ENCODE data around the gene TCF3. TPM values are rescaled to one million over a fixed set of nuclear protein-coding genes. Genes with fewer than 3 reads are reported as not detected.

Gene TCF3
- total and polyA plus RNA-seq, 2 donors (not counting 1 experiment from before 2014, with no cell fraction given): 39.3 to 54.7 TPM

- H4K20me1 ChIP-seq (ENCODE audit: control insufficient read depth, extremely low read depth, insufficient read depth, low read length): no peaks in the 10 kb centered on the region
- H3K9me3 ChIP-seq (ENCODE audit: control insufficient read depth, insufficient read depth, low read depth, low read length): no peaks in the 10 kb centered on the region
- no peak overlapping the region for H2AFZ ChIP-seq (ENCODE audit: low read length)
- peaks cover 45% of the 10 kb centered on the region for H3K36me3 ChIP-seq (ENCODE audit: control insufficient read depth, insufficient read depth, low read length)
- H3K4me1 ChIP-seq (ENCODE audit: control insufficient read depth, extremely low read depth, insufficient read depth, low read length): no peaks in the 10 kb centered on the region
- no peak overlapping the region for H3K4me3 ChIP-seq (replicated peaks in 1 of 4; ENCODE audit: control extremely low read depth in 1 of 4, insufficient read depth in 1 of 4, low read depth in 3 of 4, low read length in 4 of 4)
- no peak overlapping the region for H3K9ac ChIP-seq (ENCODE audit: insufficient read depth, low read length)
- no peak for TF ChIP-seq EZH2 (IDR thresholded peaks at IDR 0.05; ENCODE audit: low read length, missing control alignments)
- no peak for TF ChIP-seq CTCF (conservative IDR thresholded peaks at IDR 0.05 in 1 of 2, IDR thresholded peaks at IDR 0.05 in 1 of 2; ENCODE audit: low read depth in 1 of 2, low read length in 2 of 2)
- no peak overlapping the region for H3K4me2 ChIP-seq (ENCODE audit: extremely low read depth, insufficient read depth, low read length)
- H3K79me2 ChIP-seq (ENCODE audit: control insufficient read depth, insufficient read depth, low read length): no peaks in the 10 kb centered on the region
- H3K27ac ChIP-seq (ENCODE audit: insufficient read depth, low read length): no peak overlapping the region
- no peak for DNase-seq (ENCODE audit: low read depth in 2 of 2)
- no peaks in the 10 kb centered on the region for H3K27me3 ChIP-seq (ENCODE audit: control insufficient read depth, insufficient read depth, low read length)
Measured at GRCh38 chr19:1615156-1615765, 37.2 kb downstream of the TCF3 start.

- no peaks in the 10 kb centered on the region for H3K79me2 ChIP-seq (ENCODE audit: control insufficient read depth, insufficient read depth, low read length)
- H3K9me3 ChIP-seq (ENCODE audit: control insufficient read depth, insufficient read depth, low read depth, low read length): no peaks in the 10 kb centered on the region
- no peaks in the 10 kb centered on the region for H4K20me1 ChIP-seq (ENCODE audit: control insufficient read depth, extremely low read depth, insufficient read depth, low read length)
- H3K27ac ChIP-seq (ENCODE audit: insufficient read depth, low read length): no peak overlapping the region
- H2AFZ ChIP-seq (ENCODE audit: low read length): no peak overlapping the region
- H3K4me1 ChIP-seq (ENCODE audit: control insufficient read depth, extremely low read depth, insufficient read depth, low read length): no peaks in the 10 kb centered on the region
- H3K4me3 ChIP-seq (replicated peaks in 1 of 4; ENCODE audit: control extremely low read depth in 1 of 4, insufficient read depth in 1 of 4, low read depth in 3 of 4, low read length in 4 of 4): no peak overlapping the region
- H3K36me3 ChIP-seq (ENCODE audit: control insufficient read depth, insufficient read depth, low read length): peaks cover 45% of the 10 kb centered on the region
- H3K4me2 ChIP-seq (ENCODE audit: extremely low read depth, insufficient read depth, low read length): no peak overlapping the region
- no peak overlapping the region for H3K9ac ChIP-seq (ENCODE audit: insufficient read depth, low read length)
- H3K27me3 ChIP-seq (ENCODE audit: control insufficient read depth, insufficient read depth, low read length): no peaks in the 10 kb centered on the region
- no peak for DNase-seq (ENCODE audit: low read depth in 2 of 2)
- no peak for TF ChIP-seq EZH2 (IDR thresholded peaks at IDR 0.05; ENCODE audit: low read length, missing control alignments)
- TF ChIP-seq CTCF (conservative IDR thresholded peaks at IDR 0.05 in 1 of 2, IDR thresholded peaks at IDR 0.05 in 1 of 2; ENCODE audit: low read depth in 1 of 2, low read length in 2 of 2): no peak
Measured at GRCh38 chr19:1613808-1614570, 38.4 kb downstream of the TCF3 start.

GRCh38 chr19:1613146-1613545 is 39.3 kb downstream of the TCF3 start:
- TF ChIP-seq CTCF (conservative IDR thresholded peaks at IDR 0.05 in 1 of 2, IDR thresholded peaks at IDR 0.05 in 1 of 2; ENCODE audit: low read depth in 1 of 2, low read length in 2 of 2) (no peak), EZH2 (IDR thresholded peaks at IDR 0.05; ENCODE audit: low read length, missing control alignments) (no peak)
- no peaks in the 10 kb centered on the region for H3K79me2 ChIP-seq (ENCODE audit: control insufficient read depth, insufficient read depth, low read length)
- H3K4me3 ChIP-seq (replicated peaks in 1 of 4; ENCODE audit: control extremely low read depth in 1 of 4, insufficient read depth in 1 of 4, low read depth in 3 of 4, low read length in 4 of 4): no peak overlapping the region
- H3K27ac ChIP-seq (ENCODE audit: insufficient read depth, low read length): no peak overlapping the region
- no peaks in the 10 kb centered on the region for H4K20me1 ChIP-seq (ENCODE audit: control insufficient read depth, extremely low read depth, insufficient read depth, low read length)
- no peak for DNase-seq (ENCODE audit: low read depth in 2 of 2)
- no peak overlapping the region for H3K4me2 ChIP-seq (ENCODE audit: extremely low read depth, insufficient read depth, low read length)
- H2AFZ ChIP-seq (ENCODE audit: low read length): no peak overlapping the region
- H3K9me3 ChIP-seq (ENCODE audit: control insufficient read depth, insufficient read depth, low read depth, low read length): no peaks in the 10 kb centered on the region
- no peaks in the 10 kb centered on the region for H3K4me1 ChIP-seq (ENCODE audit: control insufficient read depth, extremely low read depth, insufficient read depth, low read length)
- H3K27me3 ChIP-seq (ENCODE audit: control insufficient read depth, insufficient read depth, low read length): no peaks in the 10 kb centered on the region
- H3K36me3 ChIP-seq (ENCODE audit: control insufficient read depth, insufficient read depth, low read length): peaks cover 40% of the 10 kb centered on the region
- H3K9ac ChIP-seq (ENCODE audit: insufficient read depth, low read length): no peak overlapping the region
